Epidermal melanocyte (primary cell): ENCODE results near the gene ZSWIM4.

Experiments used
- DNase-seq: peaks from one replicate; pipeline ENCODE4 v3.0.0; 2011; ENCODE audit warnings: low spot score; ENCODE audit not compliant: insufficient read length

The ZSWIM4 gene

DNA sequence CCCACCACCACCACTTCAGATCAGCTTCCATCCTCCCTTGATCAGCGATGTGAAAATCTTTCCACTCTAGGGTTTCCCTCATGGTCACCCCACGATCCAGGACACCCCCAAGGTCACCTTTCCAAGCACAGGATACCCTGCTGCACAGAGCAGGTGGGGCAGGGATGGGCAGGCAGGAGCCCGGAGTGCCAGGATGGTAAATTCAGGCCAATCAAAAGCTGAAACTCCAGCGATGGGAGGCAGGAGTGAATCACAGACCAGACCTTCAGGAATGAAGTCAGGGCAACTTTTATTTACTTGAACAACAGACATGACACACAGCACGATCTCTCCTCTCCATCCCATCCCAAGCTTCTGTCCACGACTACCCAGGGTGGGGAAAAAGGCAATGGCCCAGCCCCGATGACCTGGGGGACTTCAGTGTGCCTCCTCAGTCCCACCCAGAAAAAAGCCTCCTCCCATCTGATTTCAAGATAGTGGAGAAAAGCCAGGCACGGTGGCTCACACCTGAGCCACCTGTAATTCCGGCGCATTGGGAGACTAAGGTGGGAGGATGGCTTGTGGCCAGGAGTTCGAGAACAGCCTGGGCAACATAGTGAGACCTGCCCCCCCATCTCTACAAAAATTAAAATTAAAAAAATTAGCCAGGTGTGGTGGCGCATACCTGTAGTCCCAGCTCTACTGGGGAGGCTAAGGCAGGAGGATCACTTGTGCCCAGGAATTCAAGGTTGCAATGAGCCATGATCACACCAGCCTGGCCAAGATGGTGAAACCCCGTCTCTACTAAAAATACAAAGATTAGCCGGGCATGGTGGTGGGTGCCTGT, 39.2 kb downstream of the ZSWIM4 start:
- no peak for DNase-seq

DNA sequence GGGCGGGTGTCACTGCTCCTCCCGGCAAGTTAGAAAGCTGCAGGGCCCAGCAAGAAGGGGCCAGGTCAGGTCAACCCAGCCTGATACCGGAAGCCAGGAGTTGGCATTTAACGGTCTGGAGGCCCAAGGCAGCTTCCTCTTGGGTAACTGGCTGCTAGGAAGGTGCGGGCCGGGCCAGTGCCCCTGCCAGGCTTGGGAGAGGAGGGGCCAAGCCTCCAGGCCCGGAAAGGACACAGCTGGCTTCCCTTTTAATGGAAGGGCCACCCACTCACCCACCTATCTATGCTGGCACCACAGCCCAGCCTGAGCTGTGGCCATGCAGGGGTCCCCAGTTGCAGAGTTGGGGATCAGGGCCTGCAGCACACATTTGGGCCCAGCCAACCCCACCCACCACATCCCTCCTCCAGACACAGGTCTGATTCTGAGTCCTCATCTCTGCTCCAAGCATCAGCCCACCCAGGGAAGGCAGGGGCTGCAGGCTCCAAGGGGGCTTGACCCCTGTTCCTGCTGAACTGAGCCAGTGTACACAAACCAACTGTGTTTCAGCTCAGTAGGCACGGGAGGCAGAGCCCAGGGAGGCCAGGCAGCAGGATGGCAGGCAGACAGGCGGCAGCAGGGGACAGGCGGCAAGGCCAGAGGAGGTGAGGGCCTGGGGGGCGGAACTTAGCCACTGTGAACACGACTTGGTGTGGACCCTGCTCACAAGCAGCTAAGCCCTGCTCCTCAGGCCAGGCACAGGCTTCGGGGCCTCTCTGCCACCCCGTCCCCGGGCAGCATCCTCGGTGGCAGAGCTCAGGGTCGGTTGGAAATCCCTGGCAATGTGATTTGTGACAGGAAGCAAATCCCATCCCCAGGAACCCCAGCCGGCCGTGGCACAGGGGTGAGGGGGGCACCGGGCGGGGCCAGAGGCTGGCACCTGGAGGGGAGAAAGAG, 40.8 kb downstream of the ZSWIM4 start:
- no peak for DNase-seq

DNA sequence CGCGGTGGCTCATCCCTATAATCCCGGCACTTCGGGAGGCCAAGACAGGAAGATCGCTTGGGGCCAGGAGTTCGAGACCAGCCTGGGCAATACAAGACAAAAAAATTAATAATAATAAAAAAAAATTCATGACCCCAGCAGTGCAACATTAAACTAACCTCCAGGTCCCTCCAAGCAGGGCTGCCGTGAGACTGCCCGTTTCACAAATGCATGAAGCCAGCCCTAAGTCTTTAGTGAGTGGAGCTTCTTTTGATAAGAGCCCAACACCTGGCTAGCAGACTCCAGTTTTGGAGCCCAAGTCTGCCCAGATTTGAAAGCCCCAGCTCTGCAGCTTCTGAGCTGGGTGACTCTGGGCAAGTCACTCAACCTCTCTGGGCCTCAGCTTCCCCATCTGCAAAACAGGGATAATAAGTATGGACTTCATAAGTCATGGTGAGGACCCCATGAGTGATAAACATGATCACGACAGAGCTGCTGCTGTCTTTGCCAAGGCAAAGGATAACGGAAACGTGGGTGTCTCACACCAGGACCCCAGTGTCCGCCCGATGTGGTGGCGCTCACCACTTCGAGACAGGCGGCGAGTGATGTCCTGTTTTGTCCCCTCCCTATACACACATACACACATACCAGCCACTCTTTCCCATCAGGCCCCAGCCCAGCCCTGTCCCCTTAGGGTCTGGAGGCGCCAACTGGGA, 43.3 kb downstream of the ZSWIM4 start:
- no peak for DNase-seq

DNA sequence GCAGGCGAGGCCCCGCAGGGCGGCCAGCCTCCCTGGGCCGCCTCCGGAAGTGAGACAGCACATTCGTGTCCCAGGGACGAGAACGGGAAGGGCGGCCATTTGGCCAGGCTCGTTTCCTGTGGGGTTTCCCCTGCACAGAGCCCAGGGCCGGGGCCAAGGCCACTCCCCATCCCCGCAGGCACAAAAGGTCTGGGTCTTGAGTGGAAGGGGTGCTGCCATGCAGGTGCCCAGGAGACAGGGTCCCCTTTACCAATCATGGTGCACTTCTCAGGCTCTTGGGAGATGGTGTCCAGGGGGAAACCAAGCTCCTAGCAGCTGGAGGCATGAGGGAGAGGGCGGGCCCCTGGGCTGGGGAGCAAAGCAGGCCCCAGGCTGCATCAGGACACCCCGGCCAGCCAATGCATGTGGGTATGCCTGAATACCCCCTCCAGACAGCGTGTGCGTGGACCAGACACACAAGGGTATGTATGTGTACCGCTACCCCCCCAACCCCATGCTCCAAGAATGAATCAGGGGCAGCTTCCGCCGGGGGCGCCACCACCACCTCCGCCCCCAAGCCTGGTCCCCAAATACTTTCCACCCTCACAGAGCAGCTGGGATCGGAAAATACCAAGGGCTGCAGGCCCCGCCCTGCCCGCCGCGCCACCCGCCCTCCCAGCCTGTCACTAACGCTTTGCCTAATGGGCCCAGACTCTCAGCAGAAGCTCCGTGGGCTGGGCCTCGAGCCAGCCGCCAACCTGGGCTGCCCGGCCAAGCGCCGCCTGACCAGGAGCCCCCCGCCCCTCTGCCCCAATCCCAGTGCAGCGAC, 44.1 kb downstream of the ZSWIM4 start:
- peak; percentile 88 for DNase-seq

DNA sequence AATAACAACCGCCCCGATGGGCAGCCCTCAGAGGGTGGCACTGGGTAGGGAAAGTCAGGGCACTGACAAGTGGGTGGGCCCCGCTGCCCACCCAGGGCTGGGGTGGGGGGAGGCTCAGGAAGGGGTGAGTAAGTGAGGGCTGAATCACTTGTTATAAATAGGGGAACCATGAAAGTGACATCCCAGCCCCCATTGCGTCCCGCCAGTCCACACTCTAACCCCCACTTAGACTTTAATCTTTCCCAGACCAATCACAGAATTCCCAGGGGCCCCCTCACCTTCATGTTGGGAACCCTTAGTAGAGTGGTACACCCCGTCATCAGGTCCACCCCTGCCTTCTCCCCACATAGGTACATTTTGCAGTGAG, 44.7 kb downstream of the ZSWIM4 start:
- DNase-seq: no peak

DNA sequence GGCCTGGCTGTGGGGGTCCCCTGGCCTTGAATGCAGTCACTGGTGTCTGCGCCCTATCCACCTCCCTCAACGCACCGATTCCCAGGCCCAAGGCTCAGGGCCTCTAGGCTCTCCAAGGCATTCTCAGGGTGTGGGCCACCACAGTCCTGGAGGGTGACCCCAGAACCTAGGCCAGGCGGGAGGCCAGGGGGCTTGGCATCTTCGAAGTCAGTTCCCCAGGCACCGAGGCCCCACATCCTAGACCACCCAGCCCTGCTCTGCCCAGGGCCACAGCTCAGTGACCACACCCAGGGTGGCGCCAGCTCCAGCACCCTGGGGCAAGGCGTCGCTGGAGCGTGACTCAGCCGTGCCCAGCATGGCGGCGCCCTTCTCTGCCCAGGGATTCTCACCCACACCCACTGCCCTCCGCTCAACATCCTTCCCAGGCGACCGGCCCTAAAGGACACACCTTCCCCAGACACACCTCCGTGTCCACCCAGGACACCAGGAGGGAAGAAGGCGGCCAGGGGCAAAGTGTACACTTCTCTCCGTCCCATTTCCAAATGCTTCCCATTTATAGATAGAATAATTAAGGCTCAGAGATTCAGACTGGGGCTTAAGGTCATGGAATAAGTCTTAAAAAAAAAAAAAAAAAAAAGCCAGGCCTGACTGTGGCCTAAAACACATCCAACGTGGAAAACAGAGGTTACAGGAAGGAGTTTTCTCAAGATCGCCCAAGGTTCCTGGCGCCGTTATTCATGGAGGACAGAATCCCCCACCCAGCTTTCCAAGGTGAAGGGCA, 45.3 kb downstream of the ZSWIM4 start:
- DNase-seq: peak; percentile 51

DNA sequence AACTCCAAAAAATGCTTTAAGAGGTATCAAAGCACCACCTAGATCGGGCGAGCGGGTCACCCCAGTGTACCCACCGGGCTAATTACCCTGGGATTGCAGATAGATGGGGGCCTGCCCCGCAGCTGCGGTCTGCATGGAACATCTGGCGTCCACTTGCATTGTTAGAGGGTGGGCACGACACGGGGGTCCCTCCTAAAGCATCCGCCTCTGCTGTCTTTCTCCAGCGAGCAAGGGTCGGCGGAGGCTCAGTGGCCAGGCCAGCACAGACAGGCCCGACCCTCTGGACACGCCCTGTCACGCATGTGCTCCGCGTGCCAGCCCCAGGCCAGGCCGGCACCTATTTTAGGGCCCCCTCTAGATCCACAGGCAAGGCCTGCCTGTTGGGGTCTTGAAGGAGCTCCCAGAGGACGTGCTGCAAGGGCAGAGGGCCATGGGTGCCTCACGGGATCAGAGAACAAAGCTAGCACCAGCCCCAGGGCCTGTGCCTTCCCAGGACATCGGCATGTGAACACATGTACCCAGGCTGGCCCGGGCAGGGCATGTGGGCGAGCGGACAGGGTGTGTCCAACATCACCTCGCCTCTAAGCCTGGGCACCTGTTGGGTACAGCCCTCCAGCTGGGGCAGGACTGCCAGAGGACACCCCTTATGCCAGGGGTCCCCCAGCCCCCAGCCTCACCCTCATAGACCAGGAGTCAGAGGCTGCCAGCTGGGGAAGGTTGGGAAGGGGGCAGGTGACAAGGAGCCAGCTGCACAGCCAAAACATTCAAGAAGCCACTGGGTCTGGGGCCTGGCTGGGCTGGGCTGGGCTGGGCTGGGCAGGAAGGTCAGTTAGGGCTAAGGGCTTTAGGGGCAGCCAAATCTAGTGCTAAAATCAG, 46.1 kb downstream of the ZSWIM4 start:
- peak; percentile 36 for DNase-seq

DNA sequence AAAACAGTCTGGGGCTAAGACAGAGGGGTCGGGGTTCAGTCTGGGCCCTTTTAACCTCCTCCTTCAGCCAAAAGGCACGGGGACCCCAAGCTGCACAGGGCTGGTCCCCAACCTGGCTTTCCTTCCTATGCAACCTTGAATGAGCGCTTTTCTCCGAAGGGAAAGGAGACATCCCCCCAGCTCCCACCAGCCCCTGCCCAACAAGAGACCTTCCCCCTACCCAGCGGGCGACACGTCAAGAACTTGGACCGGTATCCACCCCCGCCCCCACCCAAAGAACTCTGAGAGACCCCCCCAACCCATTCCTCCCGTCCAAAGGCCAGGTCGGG, 46.7 kb downstream of the ZSWIM4 start:
- no peak for DNase-seq

DNA sequence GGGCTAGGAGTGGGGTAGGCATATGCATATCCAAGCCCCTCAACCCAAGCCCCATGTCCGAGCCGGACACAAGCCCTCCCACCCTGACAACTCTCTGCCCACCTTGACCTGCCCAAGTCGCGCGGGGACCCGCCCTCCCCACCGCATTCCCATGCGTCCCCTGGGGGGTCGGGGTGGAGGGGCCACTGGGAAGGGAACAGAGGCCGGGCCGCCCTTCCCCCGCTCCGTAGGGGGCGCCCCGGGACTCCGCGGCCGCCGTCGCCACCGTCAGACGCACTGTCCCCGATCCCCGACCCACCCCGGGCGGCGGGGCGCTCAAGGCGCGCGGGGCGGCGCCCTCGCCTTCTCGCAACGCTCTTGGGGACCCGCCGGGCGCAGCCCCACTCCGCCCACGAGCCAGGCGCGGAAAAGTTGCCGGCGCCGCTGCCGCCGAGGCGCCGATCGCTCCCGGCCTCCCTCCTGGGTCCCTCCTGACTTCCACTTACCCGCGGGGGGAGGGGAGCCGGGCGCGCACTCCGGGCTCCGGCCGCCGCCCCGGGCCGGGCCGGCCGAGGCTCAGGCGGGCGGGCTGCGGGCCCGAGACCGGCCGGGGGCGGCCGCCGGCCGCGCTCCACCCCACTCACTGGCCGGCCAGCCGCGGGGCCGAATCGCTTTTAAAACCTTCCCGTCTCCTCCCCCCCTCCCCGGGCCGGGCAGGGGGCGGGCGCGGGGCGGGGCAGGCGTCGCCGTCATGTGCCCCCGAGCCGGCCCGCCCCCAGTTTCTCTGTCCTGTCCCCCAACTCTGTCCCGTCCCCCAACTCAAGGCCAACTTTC, 47.3 kb downstream of the ZSWIM4 start:
- peak; percentile 87 for DNase-seq

DNA sequence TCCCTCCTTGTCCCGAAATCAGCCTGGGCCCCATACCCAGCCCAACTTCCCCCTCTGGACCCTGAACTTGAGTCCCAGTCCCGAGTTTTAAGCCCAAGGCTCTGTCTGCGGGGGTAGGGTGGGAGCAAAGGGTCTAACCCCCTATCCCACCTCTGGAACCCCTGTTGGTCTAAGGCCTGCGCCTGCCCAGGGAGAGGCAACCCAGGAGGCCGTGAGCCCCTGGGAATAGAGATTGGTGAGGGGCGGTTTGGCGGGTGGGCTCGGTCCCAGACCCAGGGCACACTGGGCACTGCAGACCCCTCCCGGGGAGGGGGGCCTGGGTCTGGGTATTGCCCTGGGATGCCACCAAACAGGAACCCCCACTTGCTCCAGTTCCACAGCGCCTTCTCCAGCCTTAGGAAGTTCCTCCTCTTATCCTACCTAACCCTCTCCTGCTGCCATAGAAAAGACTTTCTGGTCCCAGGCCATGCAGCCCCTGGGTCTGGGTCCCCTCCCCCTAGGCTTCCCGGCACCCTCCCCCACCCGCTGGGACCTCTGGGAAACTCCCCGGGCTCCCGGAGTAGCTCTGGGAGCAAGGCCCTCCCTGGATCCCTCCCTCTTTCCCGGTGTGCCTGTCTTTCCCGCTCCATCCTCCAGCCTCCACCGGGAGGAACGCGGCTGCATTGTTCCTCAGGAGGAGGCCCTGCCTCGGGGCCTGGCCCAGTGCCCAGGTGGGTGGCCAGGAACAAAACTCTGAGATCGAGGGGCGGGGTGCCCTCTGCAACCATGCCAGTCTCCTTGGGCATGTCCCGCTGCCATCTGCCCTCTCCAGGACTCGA, 48.1 kb downstream of the ZSWIM4 start:
- peak; percentile 36 for DNase-seq

DNA sequence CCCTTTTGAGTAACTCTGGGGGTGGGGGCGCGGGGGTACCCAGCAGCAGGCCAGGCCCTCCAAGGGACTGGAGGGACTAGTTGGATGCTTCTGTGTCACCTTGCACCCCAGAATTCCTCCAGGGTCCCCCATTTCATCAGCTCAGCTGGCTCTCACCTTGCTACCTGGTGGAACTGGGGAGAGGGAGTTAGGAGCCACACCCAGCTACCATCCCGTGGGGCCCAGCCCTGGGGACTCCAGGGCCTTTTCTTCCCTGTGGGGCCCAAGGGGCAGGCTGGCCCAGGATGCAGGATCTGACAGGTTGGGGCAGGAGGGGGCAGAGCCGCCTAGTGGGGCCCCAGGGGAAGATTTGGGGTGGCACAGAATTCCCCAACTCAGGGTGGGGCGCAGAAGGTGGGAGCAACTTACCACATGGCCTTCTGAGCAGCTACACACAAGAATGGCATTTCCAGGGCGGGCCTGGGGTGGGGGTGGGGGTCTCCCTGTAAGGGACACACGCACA, 48.9 kb downstream of the ZSWIM4 start:
- peak; percentile 4 for DNase-seq

DNA sequence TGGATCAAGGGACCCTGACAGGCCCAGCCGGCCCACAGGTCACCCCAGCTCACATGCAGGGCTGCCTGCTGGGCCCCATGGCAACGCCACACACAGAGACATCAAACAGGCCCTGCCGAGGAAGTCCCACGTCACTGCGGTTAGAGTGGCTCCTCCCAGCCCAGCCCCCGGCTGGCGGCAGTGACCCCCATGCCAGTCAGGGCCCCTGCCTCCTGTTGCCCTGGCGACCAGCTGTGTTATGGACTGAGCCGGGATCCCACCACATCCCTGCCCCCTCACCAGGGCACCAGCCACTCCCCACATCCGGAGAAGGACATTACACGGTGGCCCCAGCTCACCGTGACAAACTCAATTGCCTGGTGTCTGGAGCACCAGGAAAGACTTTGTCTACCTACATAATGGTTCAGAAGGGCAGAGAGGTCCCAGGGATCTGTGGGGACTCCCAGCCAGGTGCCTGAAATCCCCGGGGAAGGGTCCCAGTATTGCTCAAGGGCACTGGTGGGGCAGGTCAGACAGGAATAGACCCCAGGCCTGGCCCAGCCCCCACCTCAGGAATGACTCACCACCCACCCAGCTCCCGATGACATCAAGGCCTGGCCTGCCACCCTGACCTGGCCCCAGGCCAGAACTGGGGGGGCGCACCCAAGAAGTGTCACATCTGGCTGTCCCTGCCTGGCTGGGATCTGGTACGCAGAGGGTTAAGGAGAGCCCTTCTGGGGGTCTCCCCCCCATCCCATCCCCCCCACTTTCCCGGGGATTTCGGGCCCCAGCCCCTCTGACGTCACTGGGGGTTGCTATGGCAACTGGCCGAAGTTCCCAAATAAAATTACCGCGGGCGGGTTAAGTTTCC, 51.5 kb downstream of the ZSWIM4 start:
- peak; percentile 81 for DNase-seq

DNA sequence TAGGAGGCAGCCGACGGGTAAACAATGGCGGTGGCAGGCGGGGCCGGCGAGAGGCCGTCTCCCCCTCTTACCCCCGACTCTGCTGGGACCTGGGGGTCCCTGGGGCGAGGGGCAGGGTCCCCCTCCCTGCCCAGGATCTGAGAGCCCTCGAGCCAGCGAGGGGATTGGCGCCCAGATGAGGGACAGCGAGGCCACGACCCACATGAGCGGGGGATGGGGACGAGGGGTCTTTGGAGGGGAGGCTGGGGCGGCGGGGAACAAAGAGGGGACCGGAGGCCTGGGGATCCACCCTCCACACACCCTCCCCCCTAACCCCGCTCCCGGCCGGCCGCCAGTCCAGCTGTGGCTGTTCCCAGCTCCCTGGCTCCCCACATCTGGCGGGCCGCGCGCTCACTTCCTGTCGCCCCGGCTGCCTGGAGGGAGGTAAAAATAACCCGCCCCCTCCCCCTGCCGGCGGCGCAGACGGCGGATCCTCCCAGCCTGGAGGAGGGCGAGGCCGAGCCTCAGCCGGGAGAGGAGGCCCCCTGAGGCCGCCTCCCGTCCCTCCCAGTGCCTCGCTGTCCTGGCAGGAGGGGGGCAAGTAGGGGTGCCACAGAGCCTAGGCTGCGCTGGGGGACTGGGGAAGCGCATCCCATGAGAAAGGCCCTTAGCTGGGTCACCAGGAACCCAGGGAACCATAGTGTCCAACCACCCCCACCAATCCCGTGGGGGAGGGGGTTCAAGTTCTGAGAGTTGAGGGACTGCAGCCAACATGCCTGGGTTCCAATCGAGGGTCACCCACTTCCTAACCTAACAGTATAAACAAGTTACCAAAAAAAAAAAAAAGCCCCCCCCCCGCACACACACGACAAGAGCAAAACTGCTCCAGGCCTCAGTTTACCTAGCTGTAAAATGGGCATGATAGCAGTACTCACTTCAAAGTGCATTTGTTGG, 52.4 kb downstream of the ZSWIM4 start:
- DNase-seq: peak; percentile 92

DNA sequence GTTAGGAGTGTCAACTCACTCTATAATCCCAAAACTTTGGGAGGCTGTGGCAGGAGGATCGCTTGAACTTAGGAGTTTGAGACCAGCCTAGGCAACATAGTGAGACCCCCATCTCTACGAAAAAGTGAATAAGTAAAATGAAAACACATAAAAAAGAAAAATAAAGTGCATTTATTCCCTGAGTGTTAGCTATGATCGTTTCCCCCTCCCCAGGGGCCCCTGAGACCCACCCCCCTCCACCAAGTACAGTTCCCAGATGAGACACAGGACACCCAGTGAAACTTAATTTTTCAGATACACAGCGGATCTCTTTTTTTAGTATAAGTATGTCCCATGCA, 53.1 kb downstream of the ZSWIM4 start:
- DNase-seq: peak; percentile 16
